Measurements from ENCODE around the gene KATNAL1. TPM values are rescaled to one million over a fixed set of nuclear protein-coding genes. Genes with fewer than 3 reads are reported as not detected.
"Not testable (repeated sequence)": the region's sequence is repeated elsewhere in the genome, so short reads cannot be mapped to it uniquely, and the experiment has no call there.

The KATNAL1 gene
- polyA plus RNA-seq, 3 donors = 0.49 to 1.2 (median 1.0) TPM

DNA sequence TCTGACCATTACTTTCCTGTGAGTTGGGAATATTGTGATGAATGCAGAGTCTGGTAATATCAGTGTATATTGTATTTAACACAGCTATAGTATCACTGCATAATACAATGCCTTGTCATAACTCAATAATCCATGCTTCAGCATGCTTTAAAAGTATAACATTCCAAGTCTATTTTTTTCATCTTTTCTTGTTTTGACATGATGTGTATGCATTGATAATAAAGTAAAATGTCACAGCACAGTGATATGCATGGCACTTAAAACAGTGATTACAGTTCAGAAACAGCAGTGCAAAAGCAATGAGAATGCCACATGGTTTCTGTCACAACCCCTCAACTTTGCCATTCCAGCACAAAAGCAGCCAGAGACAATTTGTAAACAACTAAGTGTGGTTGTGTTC is 17.8 kb downstream of the KATNAL1 start:
- DNase-seq = no peak
- no peak overlapping the region for H3K27ac ChIP-seq (ENCODE audit: low read depth in 1 of 2, low read length in 2 of 2)
- H3K4me2 ChIP-seq (replicated peaks; ENCODE audit: extremely low read depth, low read length, poor library complexity, severe bottlenecking) = no peak overlapping the region
- TF ChIP-seq CTCF (IDR thresholded peaks at IDR 0.05) = no peak
- no peak overlapping the region for H3K9ac ChIP-seq (ENCODE audit: insufficient read depth, low read length, poor library complexity, severe bottlenecking)
- Mint-ChIP-seq H3K4me3 (no peak overlapping the region), H3K4me1 (no peaks in the 10 kb centered on the region), H3K9me3 (peaks cover 0 to 8% (median 3%) of the 10 kb centered on the region in 7 donors), H3K27ac (no peak overlapping the region), H3K36me3 (peaks cover 5 to 13% of the 10 kb centered on the region in 2 donors), H3K27me3 (ENCODE audit: low read depth in 3 of 3) (peaks cover 0 to 2% (median 0%) of the 10 kb centered on the region in 3 donors)
- no peaks in the 10 kb centered on the region for H3K4me1 ChIP-seq (ENCODE audit: control insufficient read depth in 1 of 2, insufficient read depth in 2 of 2, low read length in 2 of 2)
- H3K36me3 ChIP-seq (replicated peaks in 1 of 2; ENCODE audit: control insufficient read depth in 1 of 2, insufficient read depth in 2 of 2, low read length in 2 of 2) = no peaks in the 10 kb centered on the region
- H3K4me3 ChIP-seq (replicated peaks in 1 of 3; ENCODE audit: low read depth in 2 of 3, low read length in 3 of 3) = no peak overlapping the region
- intact Hi-C loops (cut with micrococcal nuclease) = loop anchor here in 1 of 2 donors (10.0 kb wide), 1 partner anchor 45 kb away; no protein-coding TSS in a partner anchor
- H3K27me3 ChIP-seq (ENCODE audit: control insufficient read depth in 2 of 2, insufficient read depth in 2 of 2, low read length in 2 of 2) = no peaks in the 10 kb centered on the region
- no peaks in the 10 kb centered on the region for H4K20me1 ChIP-seq (ENCODE audit: insufficient read depth, low read length)
- no peak overlapping the region for H2AFZ ChIP-seq (ENCODE audit: insufficient read depth, low read depth, low read length, poor library complexity, severe bottlenecking)
- H3K79me2 ChIP-seq (ENCODE audit: insufficient read depth, low read length) = peaks cover 5% of the 10 kb centered on the region
- H3K9me3 ChIP-seq (replicated peaks in 1 of 2; ENCODE audit: control insufficient read depth in 1 of 2, insufficient read depth in 1 of 2, low read length in 2 of 2) = no peaks in the 10 kb centered on the region

GRCh38 chr13:30286059-30286458 is 21.3 kb downstream of the KATNAL1 start:
- H3K9me3 Mint-ChIP-seq; H3K27me3 ChIP-seq (ENCODE audit: control insufficient read depth in 2 of 2, insufficient read depth in 2 of 2, low read length in 2 of 2); H3K36me3 ChIP-seq (replicated peaks in 1 of 2; ENCODE audit: control insufficient read depth in 1 of 2, insufficient read depth in 2 of 2, low read length in 2 of 2); H3K9ac ChIP-seq (ENCODE audit: insufficient read depth, low read length, poor library complexity, severe bottlenecking); H3K9me3 ChIP-seq (replicated peaks in 1 of 2; ENCODE audit: control insufficient read depth in 1 of 2, insufficient read depth in 1 of 2, low read length in 2 of 2); H2AFZ ChIP-seq (ENCODE audit: insufficient read depth, low read depth, low read length, poor library complexity, severe bottlenecking); H3K4me1 ChIP-seq (ENCODE audit: control insufficient read depth in 1 of 2, insufficient read depth in 2 of 2, low read length in 2 of 2); H3K27me3 Mint-ChIP-seq (ENCODE audit: low read depth in 3 of 3); H4K20me1 ChIP-seq (ENCODE audit: insufficient read depth, low read length); H3K27ac ChIP-seq (ENCODE audit: low read depth in 1 of 2, low read length in 2 of 2); H3K4me2 ChIP-seq (replicated peaks; ENCODE audit: extremely low read depth, low read length, poor library complexity, severe bottlenecking); H3K4me1 Mint-ChIP-seq; H3K4me3 Mint-ChIP-seq; H3K4me3 ChIP-seq (replicated peaks in 1 of 3; ENCODE audit: low read depth in 2 of 3, low read length in 3 of 3); H3K79me2 ChIP-seq (ENCODE audit: insufficient read depth, low read length); DNase-seq: not testable (repeated sequence)
- H3K36me3 Mint-ChIP-seq = peaks cover 10 to 23% of the 10 kb centered on the region in 2 donors
- H3K27ac Mint-ChIP-seq = peak overlapping the region in 1 of 7 donors; percentile 63
- 88% methylated on average over 2 of the region's 2 CpGs for WGBS (ENCODE audit: insufficient coverage)
- intact Hi-C loops (cut with micrococcal nuclease) = loop anchor here in 1 of 2 donors (10.0 kb wide), 1 partner anchor 49 kb away; no protein-coding TSS in a partner anchor

Data from CD14-positive monocyte (primary cell).